Measurements from ENCODE around the gene PSG11. TPM values are rescaled to one million over a fixed set of nuclear protein-coding genes. Genes with fewer than 3 reads are reported as not detected.

The PSG11 gene
- total and polyA plus RNA-seq, 2 of the 13 experiments (the other 11 are each of a cell fraction or from before 2014, with no cell fraction given) = not detected

- H3K36me3 ChIP-seq (replicated peaks in 1 of 2; ENCODE audit: control insufficient read depth in 1 of 2, insufficient read depth in 2 of 2, low read length in 2 of 2) = no peaks in the 10 kb centered on the region
- DNase-seq (ENCODE audit: low spot score) (no peak), FAIRE-seq (no peak), ATAC-seq (no peak)
- H3K9ac ChIP-seq (ENCODE audit: insufficient read depth, low read depth, low read length) = no peak overlapping the region
- ChIA-PET POLR2A (no interaction called here), CTCF (ENCODE audit: low intra/inter-chr PET ratio, low total read pairs) (no interaction called here)
- TF ChIP-seq NFE2 (CRISPR knock-in tag; IDR thresholded peaks at IDR 0.05) (no peak), ZNF180 (CRISPR knock-in tag; IDR thresholded peaks at IDR 0.05; ENCODE audit: borderline replicate concordance, low read depth) (no peak), ZNF24 (IDR thresholded peaks at IDR 0.05) (no peak), PRPF4 (IDR thresholded peaks at IDR 0.05; ENCODE audit: low read depth, low read length, poor library complexity, severe bottlenecking) (no peak), ZNF18 (CRISPR knock-in tag; IDR thresholded peaks at IDR 0.05; ENCODE audit: insufficient replicate concordance) (no peak), MYNN (CRISPR knock-in tag; IDR thresholded peaks at IDR 0.05; ENCODE audit: low read depth) (no peak), NFE2L1 (CRISPR knock-in tag; IDR thresholded peaks at IDR 0.05; ENCODE audit: borderline replicate concordance) (no peak), TCF7L2 (IDR thresholded peaks at IDR 0.05; ENCODE audit: low read depth, low read length) (no peak), CREBL2 (CRISPR knock-in tag; IDR thresholded peaks at IDR 0.05; ENCODE audit: borderline replicate concordance) (no peak), TARDBP (CRISPR knock-in tag; IDR thresholded peaks at IDR 0.05) (no peak), TGIF2 (CRISPR knock-in tag; IDR thresholded peaks at IDR 0.05) (no peak), ZNF431 (CRISPR knock-in tag; IDR thresholded peaks at IDR 0.05; ENCODE audit: borderline replicate concordance, low read depth) (no peak), ZNF343 (CRISPR knock-in tag; IDR thresholded peaks at IDR 0.05) (no peak), ZNF432 (CRISPR knock-in tag; IDR thresholded peaks at IDR 0.05; ENCODE audit: borderline replicate concordance) (no peak), NFKBIZ (CRISPR knock-in tag; IDR thresholded peaks at IDR 0.05) (no peak), SMC3 (IDR thresholded peaks at IDR 0.05; ENCODE audit: low read length) (no peak), ASH2L (IDR thresholded peaks at IDR 0.05; ENCODE audit: insufficient read length, low read depth, low read length) (no peak), GTF2F1 (IDR thresholded peaks at IDR 0.05; ENCODE audit: low read length) (no peak), HES4 (CRISPR knock-in tag; IDR thresholded peaks at IDR 0.05; ENCODE audit: borderline replicate concordance) (no peak)
- H3K27ac ChIP-seq (ENCODE audit: extremely low read length, insufficient read depth, low read length) = no peak overlapping the region
- BruUV-seq (replicated peaks) = no TSS peak
- H4K20me1 ChIP-seq (ENCODE audit: insufficient read depth, low read length) = no peaks in the 10 kb centered on the region
- H3K4me2 ChIP-seq (ENCODE audit: low read depth, low read length) = no peak overlapping the region
- H3K4me3 ChIP-seq (replicated peaks in 1 of 3; ENCODE audit: insufficient read depth in 1 of 3, low read depth in 2 of 3, low read length in 3 of 3) = no peak overlapping the region
- no peaks in the 10 kb centered on the region for H3K79me2 ChIP-seq (ENCODE audit: insufficient read depth, low read length)
- H3K9me3 ChIP-seq (ENCODE audit: low read length) = no peaks in the 10 kb centered on the region
- H2AFZ ChIP-seq (ENCODE audit: low read length) = no peak overlapping the region
- no peaks in the 10 kb centered on the region for H3K27me3 ChIP-seq (ENCODE audit: control insufficient read depth in 1 of 2, insufficient read depth in 2 of 2, low read length in 2 of 2)
- 0% methylated on average over 2 of the region's 2 CpGs for WGBS (ENCODE audit: low lambda C conversion rate)
- intact Hi-C loops (cut with micrococcal nuclease; ENCODE audit: unreplicated experiment) = no loop called here
- H3K4me1 ChIP-seq (ENCODE audit: insufficient read depth, low read length) = no peaks in the 10 kb centered on the region
- in situ Hi-C loops (cut with HindIII; ENCODE audit: extremely low pct_ligation_motif_present, low pct_unique_long_range_greater_than_20kb) = no loop called here
These were observed 61.1 kb downstream of the PSG11 start for GRCh38 chr19:42965176-42965575.

All from HepG2 (cell line).